Spleen (tissue), 11 donors: ENCODE results near the gene BMPR1A. TPM values are rescaled to one million over a fixed set of nuclear protein-coding genes. Genes with fewer than 3 reads are reported as not detected.

ENCODE experiments used
- DNase-seq: peaks from one replicate; pipeline ENCODE4 v3.0.0-alpha.2; 2020
- H3K27ac ChIP-seq, 8 donors: fragments of 200-600 bp; sonication (generic) in 7 of 8; 1 replicate in 4 of 8; 2 replicates in 4 of 8; pipeline versions ENCODE4 v1.5.0 to v1.8.0; 2016 to 2021; ENCODE audit warnings: inconsistent platforms in 4 of 8, mild to moderate bottlenecking in 4 of 8, moderate library complexity in 1 of 8
- H3K27me3 ChIP-seq, 7 donors: fragments of 200-600 bp; sonication (generic) in 6 of 7; replicated peaks in 1 of 7; 1 replicate in 4 of 7; 2 replicates in 3 of 7; pipeline versions ENCODE4 v1.5.0 to v1.8.0; 2016 to 2021; ENCODE audit warnings: inconsistent platforms in 3 of 7, mild to moderate bottlenecking in 1 of 7
- H3K36me3 ChIP-seq, 6 donors: fragments of 200-600 bp; sonication (generic) in 5 of 6; 1 replicate in 4 of 6; 2 replicates in 2 of 6; pipeline versions ENCODE4 v1.5.0 to v1.8.0; 2016 to 2021; ENCODE audit warnings: inconsistent platforms in 2 of 6
- H3K4me1 ChIP-seq, 6 donors: fragments of 200-600 bp; sonication (generic) in 5 of 6; 1 replicate in 3 of 6; 2 replicates in 3 of 6; pipeline versions ENCODE4 v1.5.0 to v1.8.0; 2016 to 2021; ENCODE audit warnings: inconsistent platforms in 3 of 6
- H3K4me3 ChIP-seq, 8 donors: fragments of 200-600 bp; sonication (generic) in 7 of 8; 1 replicate in 4 of 8; 2 replicates in 4 of 8; pipeline versions ENCODE4 v1.5.0 to v1.8.0; 2016 to 2021; ENCODE audit warnings: inconsistent platforms in 4 of 8, mild to moderate bottlenecking in 4 of 8, moderate library complexity in 2 of 8
- H3K9me3 ChIP-seq, 8 donors: fragments of 200-600 bp; sonication (generic) in 7 of 8; 1 replicate in 4 of 8; 2 replicates in 4 of 8; pipeline versions ENCODE4 v1.5.0 to v1.8.0; 2016 to 2021; ENCODE audit warnings: inconsistent platforms in 4 of 8
- CTCF ChIP-seq, 11 experiments: fragments of 200-600 bp in 7 of 11; fragments of 450-650 bp in 4 of 11; sonication (generic) in 4 of 11; IDR thresholded peaks in 8 of 11; conservative IDR thresholded peaks in 3 of 11; 1 replicate in 7 of 11; 2 replicates in 4 of 11; pipeline versions ENCODE4 v1.4.0 to v1.8.0; 2016 to 2021; ENCODE audit warnings: antibody characterized with exemption in 11 of 11, inconsistent platforms in 4 of 11, mild to moderate bottlenecking in 1 of 11
- POLR2A ChIP-seq, 3 donors: fragments of 450-650 bp; IDR thresholded peaks; one replicate each; pipeline ENCODE4 v1.5.1; 2017; ENCODE audit warnings: antibody characterized with exemption in 3 of 3, mild to moderate bottlenecking in 1 of 3
- POLR2AphosphoS5 ChIP-seq, 3 donors: sonication (generic); formaldehyde crosslinking; IDR thresholded peaks; one replicate each; pipeline ENCODE4 v1.5.1; 2017; ENCODE audit warnings: antibody characterized with exemption in 3 of 3
- whole genome bisulfite sequencing, 5 donors: extraction: QIAGEN DNeasy Blood & Tissue Kit in 3 of 5; methylation state at CpG; one replicate each; pipeline versions ENCODE4 v1.1.5 to v1.1.7; 2013 to 2018; 5-methylcytosine and 5-hydroxymethylcytosine counted together
- intact Hi-C: fragments of 100-400 bp; cut with DNase I; formaldehyde crosslinking; loops from one replicate; pipeline ENCODE4 v1.15.0; 2023; ENCODE audit warnings: low total_unique reads
- polyA plus RNA-seq, 3 donors: library from polyadenylated mRNA; stranded (reverse); fragments of 200-250 nt; gene quantifications; one replicate each; pipeline ENCODE4 v1.2.1, GENCODE V29; 2013
- total RNA-seq, 7 donors: library from RNA; depleted of rRNA in 3 of 7; stranded (reverse); fragments of >200 nt in 3 of 7; fragmentation: NEBNext Ultra II Directional in 4 of 7; extraction: Animal tissue kit (Norgen Biotek cat#: 25700) in 4 of 7; gene quantifications; one replicate each; pipeline versions ENCODE4 v1.1.0 to v1.2.1, GENCODE V29; 2016 to 2021
- donor health status: healthy with polysubstance abuse.
- donor health status: DM: no; HTN: no; CAD: no; lungs with moderate emphysema.
- donor health status: DM: no; HTN: no; CAD: no.
- donor health status: Bipolar disorder and iron deficiency.
- donor health status: healthy.
- donor health status: DM: no; HTN: no; CAD: no.
- donor health status: DM: yes; HTN: yes; CAD: no.

BMPR1A gene
- total and polyA plus RNA-seq, 10 donors, result 1.3 to 17.9 (median 10.2) TPM

- Histone ChIP-seq H3K4me3 (no peak overlapping the region), H3K36me3 (no peaks in the 10 kb centered on the region), H3K27ac (no peak overlapping the region), H3K27me3 (no peaks in the 10 kb centered on the region), H3K4me1 (no peaks in the 10 kb centered on the region), H3K9me3 (no peaks in the 10 kb centered on the region)
- TF ChIP-seq POLR2AphosphoS5 (IDR thresholded peaks at IDR 0.05) (no peak), CTCF (IDR thresholded peaks at IDR 0.05 in 8 of 11, conservative IDR thresholded peaks at IDR 0.05 in 3 of 11) (no peak), POLR2A (IDR thresholded peaks at IDR 0.05) (no peak)
- DNase-seq, result no peak
- intact Hi-C loops, result no loop called here
- 89 to 93% (median 92%) methylated on average over 7 of the region's 7 CpGs for WGBS, 5 donors
These were observed 71.2 kb downstream of the BMPR1A start for GRCh38 chr10:86827639-86828038.

DNA sequence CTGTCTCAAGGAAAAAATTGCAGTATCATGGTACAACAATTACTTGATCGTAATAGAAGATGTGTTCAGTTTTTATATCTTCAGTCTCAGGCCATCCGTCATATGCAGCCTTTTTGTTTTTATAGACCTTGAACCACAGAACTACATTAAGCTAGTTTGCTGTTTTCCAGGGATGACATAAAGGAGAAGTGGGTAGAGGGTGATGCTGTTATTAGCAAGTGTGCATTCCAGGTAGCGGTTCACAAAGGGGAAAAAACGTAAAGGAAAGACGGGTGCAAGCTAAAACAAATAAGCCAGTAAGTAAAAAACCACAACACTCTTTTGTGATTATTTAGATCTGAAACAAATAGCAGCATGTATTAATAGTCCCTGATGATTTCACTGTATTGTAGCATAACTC, 71.7 kb downstream of the BMPR1A start:
- Histone ChIP-seq H3K9me3 (no peaks in the 10 kb centered on the region), H3K4me3 (no peak overlapping the region), H3K27ac (no peak overlapping the region), H3K36me3 (no peaks in the 10 kb centered on the region), H3K4me1 (no peaks in the 10 kb centered on the region), H3K27me3 (no peaks in the 10 kb centered on the region)
- 84 to 87% (median 84%) methylated on average over 5 of the region's 5 CpGs for WGBS, 5 donors
- no peak for DNase-seq
- intact Hi-C loops, result no loop called here
- no peak for TF ChIP-seq POLR2AphosphoS5 (IDR thresholded peaks at IDR 0.05)
- TF ChIP-seq CTCF (IDR thresholded peaks at IDR 0.05 in 8 of 11, conservative IDR thresholded peaks at IDR 0.05 in 3 of 11), result no peak
- no peak for TF ChIP-seq POLR2A (IDR thresholded peaks at IDR 0.05)

DNA sequence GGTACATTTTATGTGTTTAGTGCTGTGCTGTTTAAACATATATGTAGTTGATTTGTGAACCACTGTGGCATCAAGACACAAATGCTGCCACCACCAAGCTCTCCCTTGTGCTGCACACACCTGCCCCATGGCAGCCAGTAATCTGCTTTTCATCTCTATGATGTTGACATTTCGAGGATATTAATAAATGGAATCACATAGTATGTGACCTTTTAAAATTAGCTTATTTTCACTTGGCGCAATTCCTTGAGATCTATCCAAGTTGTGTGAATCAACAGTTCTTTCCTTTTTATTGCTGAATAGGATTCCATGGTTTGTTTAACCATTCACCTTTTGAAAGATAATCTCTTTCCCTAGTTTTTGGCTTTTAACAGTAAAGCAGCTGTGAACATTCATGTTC, 73.1 kb downstream of the BMPR1A start:
- no peaks in the 10 kb centered on the region for H3K4me1 ChIP-seq
- intact Hi-C loops, result no loop called here
- H3K36me3 ChIP-seq, result no peaks in the 10 kb centered on the region
- no peak for DNase-seq
- 78 to 89% (median 84%) methylated on average over 2 of the region's 2 CpGs for WGBS, 5 donors
- no peak overlapping the region for H3K27ac ChIP-seq
- no peaks in the 10 kb centered on the region for H3K9me3 ChIP-seq
- H3K4me3 ChIP-seq, result no peak overlapping the region
- H3K27me3 ChIP-seq, result no peaks in the 10 kb centered on the region
- TF ChIP-seq POLR2A (IDR thresholded peaks at IDR 0.05), result no peak
- TF ChIP-seq POLR2AphosphoS5 (IDR thresholded peaks at IDR 0.05), result no peak
- no peak for TF ChIP-seq CTCF (IDR thresholded peaks at IDR 0.05 in 8 of 11, conservative IDR thresholded peaks at IDR 0.05 in 3 of 11)

- Histone ChIP-seq H3K4me3 (no peak overlapping the region), H3K27me3 (no peaks in the 10 kb centered on the region), H3K9me3 (no peaks in the 10 kb centered on the region), H3K27ac (no peak overlapping the region), H3K4me1 (no peaks in the 10 kb centered on the region), H3K36me3 (no peaks in the 10 kb centered on the region)
- TF ChIP-seq CTCF (IDR thresholded peaks at IDR 0.05 in 8 of 11, conservative IDR thresholded peaks at IDR 0.05 in 3 of 11), result no peak
- TF ChIP-seq POLR2AphosphoS5 (IDR thresholded peaks at IDR 0.05), result no peak
- no peak for TF ChIP-seq POLR2A (IDR thresholded peaks at IDR 0.05)
- intact Hi-C loops, result no loop called here
- 73 to 93% (median 83%) methylated on average over 4 of the region's 4 CpGs for WGBS, 5 donors
- no peak for DNase-seq
These were observed 73.7 kb downstream of the BMPR1A start for GRCh38 chr10:86830043-86830591.
